Neural cell (in vitro differentiated cells): ENCODE results near the gene PCDHGA4. TPM values are rescaled to one million over a fixed set of nuclear protein-coding genes. Genes with fewer than 3 reads are reported as not detected.

Experiments
- H2AFZ ChIP-seq: fragments of 200-600, 300-800 bp; sonication (generic), shearing (Covaris generic); 2 replicates; pipeline ENCODE4 v1.6.0; 2014; ENCODE audit warnings: low read depth, mild to moderate bottlenecking, antibody characterized with exemption, low read length, moderate library complexity
- H3F3A ChIP-seq: fragments of 200-600 bp; shearing (Covaris generic); 2 replicates; pipeline ENCODE4 v1.6.1; 2016; ENCODE audit warnings: mild to moderate bottlenecking, moderate library complexity, mixed read lengths, antibody characterized with exemption, low read length; ENCODE audit not compliant: insufficient read depth, poor library complexity, severe bottlenecking
- H3K27ac ChIP-seq: fragments of 200-600, 300-800 bp; sonication (generic), shearing (Covaris generic); 2 replicates; pipeline ENCODE4 v1.5.1; 2014; ENCODE audit warnings: mild to moderate bottlenecking, low read length, moderate library complexity
- H3K27me3 ChIP-seq: fragments of 300-800, 200-600 bp; sonication (generic), shearing (Covaris generic); 2 replicates; pipeline ENCODE4 v1.6.0; 2014; ENCODE audit warnings: mild to moderate bottlenecking, low read depth, low read length, moderate library complexity; ENCODE audit not compliant: insufficient read depth
- H3K36me3 ChIP-seq: fragments of 300-800, 200-600 bp; sonication (generic), shearing (Covaris generic); 2 replicates; pipeline ENCODE4 v1.5.1; 2014; ENCODE audit warnings: mild to moderate bottlenecking, antibody characterized with exemption, low read length, moderate library complexity; ENCODE audit not compliant: insufficient read depth
- H3K4me2 ChIP-seq: fragments of 300-800, 200-600 bp; sonication (generic), shearing (Covaris generic); 2 replicates; pipeline ENCODE4 v1.6.0; 2014; ENCODE audit warnings: mild to moderate bottlenecking, low read length
- H3K4me3 ChIP-seq: fragments of 300-800, 200-600 bp; sonication (generic), shearing (Covaris generic); 2 replicates; pipeline ENCODE4 v1.5.1; 2014; ENCODE audit warnings: mild to moderate bottlenecking, low read length, moderate library complexity
- H3K79me2 ChIP-seq: fragments of 200-600 bp; shearing (Covaris generic); replicated peaks from 2 replicates; pipeline ENCODE4 v1.6.0; 2014; ENCODE audit warnings: mild to moderate bottlenecking, low read length, moderate library complexity; ENCODE audit not compliant: insufficient read depth
- H3K9ac ChIP-seq: fragments of 300-800, 200-600 bp; sonication (generic), shearing (Covaris generic); 2 replicates; pipeline ENCODE4 v1.6.1; 2016; ENCODE audit warnings: mild to moderate bottlenecking, low read length, mixed read lengths
- H3K9me2 ChIP-seq: fragments of 200-600 bp; shearing (Covaris generic); 2 replicates; pipeline ENCODE4 v1.6.1; 2016; ENCODE audit warnings: mild to moderate bottlenecking, low read length, mixed read lengths; ENCODE audit not compliant: insufficient read depth
- H3K9me3 ChIP-seq: fragments of 200-600, 300-800 bp; sonication (generic), shearing (Covaris generic); 2 replicates; pipeline ENCODE4 v1.6.1; 2016; ENCODE audit warnings: mild to moderate bottlenecking, mixed run types, low read length, moderate library complexity, mixed read lengths
- H4K20me1 ChIP-seq: fragments of 200-600 bp; shearing (Covaris generic); 2 replicates; pipeline ENCODE4 v1.6.1; 2016; ENCODE audit warnings: mild to moderate bottlenecking, mixed run types; ENCODE audit not compliant: insufficient read depth
- EP300 ChIP-seq: fragments of 450-650 bp; conservative IDR thresholded peaks from 2 replicates; pipeline ENCODE4 v1.6.1; 2014; ENCODE audit warnings: antibody characterized with exemption, mild to moderate bottlenecking, moderate library complexity; ENCODE audit not compliant: poor library complexity, severe bottlenecking
- EZH2 ChIP-seq: fragments of 200-600, 300-800 bp; shearing (Covaris generic), sonication (generic); IDR thresholded peaks from 2 replicates; pipeline ENCODE4 v1.6.1; 2014; ENCODE audit warnings: antibody characterized with exemption, low read length, borderline replicate concordance, mild to moderate bottlenecking; ENCODE audit not compliant: insufficient read depth, poor library complexity, severe bottlenecking
- MXI1 ChIP-seq: fragments of 450-650 bp; conservative IDR thresholded peaks from 2 replicates; pipeline ENCODE4 v1.6.1; 2014; ENCODE audit warnings: antibody characterized with exemption, mild to moderate bottlenecking; ENCODE audit not compliant: poor library complexity, severe bottlenecking
- POLR2AphosphoS5 ChIP-seq: IDR thresholded peaks from 2 replicates; pipeline ENCODE4 v1.6.1; 2012
- RAD21 ChIP-seq: fragments of 450-650 bp; conservative IDR thresholded peaks from 2 replicates; pipeline ENCODE4 v1.6.1; 2014; ENCODE audit warnings: antibody characterized with exemption, mild to moderate bottlenecking, moderate library complexity
- SMC3 ChIP-seq: fragments of 450-650 bp; conservative IDR thresholded peaks from 2 replicates; pipeline ENCODE4 v1.6.1; 2014; ENCODE audit warnings: antibody characterized with exemption, mild to moderate bottlenecking, moderate library complexity; ENCODE audit not compliant: poor library complexity
- TAF1 ChIP-seq: IDR thresholded peaks from 2 replicates; pipeline ENCODE4 v1.6.1; 2012; ENCODE audit warnings: low read depth
- polyA plus RNA-seq: library from polyadenylated mRNA; depleted of rRNA; stranded (reverse); fragments of >200 nt; gene quantifications from 2 replicates; pipeline ENCODE4 v1.2.3, GENCODE V29; 2014
- TF ChIP-seq, protein P1 (sequence below): IDR thresholded peaks from 2 replicates; pipeline ENCODE4 v1.6.1; 2012; ENCODE audit warnings: borderline replicate concordance
- TF ChIP-seq, protein P2 (sequence below): fragments of 450-650 bp; IDR thresholded peaks from 2 replicates; pipeline ENCODE4 v1.5.1; 2014; ENCODE audit warnings: antibody characterized with exemption, mild to moderate bottlenecking, moderate library complexity; ENCODE audit not compliant: poor library complexity, severe bottlenecking

PCDHGA4 gene
- polyA plus RNA-seq, 1 donor from 2014 or later = 0.38 TPM

DNA sequence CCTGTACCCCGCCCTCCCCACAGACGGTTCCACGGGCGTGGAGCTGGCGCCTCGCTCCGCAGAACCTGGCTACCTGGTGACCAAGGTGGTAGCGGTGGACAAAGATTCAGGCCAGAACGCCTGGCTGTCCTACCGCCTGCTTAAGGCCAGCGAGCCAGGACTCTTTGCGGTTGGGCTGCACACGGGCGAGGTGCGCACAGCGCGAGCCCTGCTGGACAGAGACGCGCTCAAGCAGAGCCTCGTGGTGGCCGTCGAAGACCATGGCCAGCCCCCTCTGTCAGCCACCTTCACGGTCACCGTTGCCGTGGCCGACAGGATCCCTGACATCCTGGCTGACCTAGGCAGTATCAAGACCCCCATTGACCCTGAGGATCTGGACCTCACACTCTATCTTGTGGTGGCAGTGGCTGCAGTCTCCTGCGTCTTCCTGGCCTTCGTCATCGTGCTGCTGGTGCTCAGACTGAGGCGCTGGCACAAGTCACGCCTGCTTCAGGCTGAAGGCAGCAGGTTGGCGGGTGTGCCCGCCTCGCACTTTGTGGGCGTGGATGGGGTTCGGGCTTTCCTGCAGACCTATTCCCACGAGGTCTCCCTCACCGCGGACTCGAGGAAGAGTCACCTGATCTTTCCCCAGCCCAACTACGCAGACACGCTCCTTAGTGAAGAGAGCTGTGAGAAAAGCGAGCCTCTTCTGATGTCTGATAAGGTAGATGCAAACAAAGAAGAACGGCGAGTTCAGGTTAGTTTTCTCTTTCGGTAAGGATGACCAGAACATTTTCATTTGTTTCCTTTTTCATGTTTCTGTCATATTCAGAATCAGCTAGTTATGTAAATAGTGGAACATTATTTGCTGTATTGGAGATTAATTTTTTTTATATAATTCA lies 11.4 kb downstream of the PCDHGA4 start:
- H2AFZ ChIP-seq = no peak overlapping the region
- TF ChIP-seq POLR2AphosphoS5 = no peak
- TF ChIP-seq EP300 = no peak
- TF ChIP-seq MXI1 = no peak
- TF ChIP-seq EZH2 = no peak
- TF ChIP-seq, protein P1, sequence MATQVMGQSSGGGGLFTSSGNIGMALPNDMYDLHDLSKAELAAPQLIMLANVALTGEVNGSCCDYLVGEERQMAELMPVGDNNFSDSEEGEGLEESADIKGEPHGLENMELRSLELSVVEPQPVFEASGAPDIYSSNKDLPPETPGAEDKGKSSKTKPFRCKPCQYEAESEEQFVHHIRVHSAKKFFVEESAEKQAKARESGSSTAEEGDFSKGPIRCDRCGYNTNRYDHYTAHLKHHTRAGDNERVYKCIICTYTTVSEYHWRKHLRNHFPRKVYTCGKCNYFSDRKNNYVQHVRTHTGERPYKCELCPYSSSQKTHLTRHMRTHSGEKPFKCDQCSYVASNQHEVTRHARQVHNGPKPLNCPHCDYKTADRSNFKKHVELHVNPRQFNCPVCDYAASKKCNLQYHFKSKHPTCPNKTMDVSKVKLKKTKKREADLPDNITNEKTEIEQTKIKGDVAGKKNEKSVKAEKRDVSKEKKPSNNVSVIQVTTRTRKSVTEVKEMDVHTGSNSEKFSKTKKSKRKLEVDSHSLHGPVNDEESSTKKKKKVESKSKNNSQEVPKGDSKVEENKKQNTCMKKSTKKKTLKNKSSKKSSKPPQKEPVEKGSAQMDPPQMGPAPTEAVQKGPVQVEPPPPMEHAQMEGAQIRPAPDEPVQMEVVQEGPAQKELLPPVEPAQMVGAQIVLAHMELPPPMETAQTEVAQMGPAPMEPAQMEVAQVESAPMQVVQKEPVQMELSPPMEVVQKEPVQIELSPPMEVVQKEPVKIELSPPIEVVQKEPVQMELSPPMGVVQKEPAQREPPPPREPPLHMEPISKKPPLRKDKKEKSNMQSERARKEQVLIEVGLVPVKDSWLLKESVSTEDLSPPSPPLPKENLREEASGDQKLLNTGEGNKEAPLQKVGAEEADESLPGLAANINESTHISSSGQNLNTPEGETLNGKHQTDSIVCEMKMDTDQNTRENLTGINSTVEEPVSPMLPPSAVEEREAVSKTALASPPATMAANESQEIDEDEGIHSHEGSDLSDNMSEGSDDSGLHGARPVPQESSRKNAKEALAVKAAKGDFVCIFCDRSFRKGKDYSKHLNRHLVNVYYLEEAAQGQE = no peak
- no peak for TF ChIP-seq TAF1
- TF ChIP-seq, protein P2, sequence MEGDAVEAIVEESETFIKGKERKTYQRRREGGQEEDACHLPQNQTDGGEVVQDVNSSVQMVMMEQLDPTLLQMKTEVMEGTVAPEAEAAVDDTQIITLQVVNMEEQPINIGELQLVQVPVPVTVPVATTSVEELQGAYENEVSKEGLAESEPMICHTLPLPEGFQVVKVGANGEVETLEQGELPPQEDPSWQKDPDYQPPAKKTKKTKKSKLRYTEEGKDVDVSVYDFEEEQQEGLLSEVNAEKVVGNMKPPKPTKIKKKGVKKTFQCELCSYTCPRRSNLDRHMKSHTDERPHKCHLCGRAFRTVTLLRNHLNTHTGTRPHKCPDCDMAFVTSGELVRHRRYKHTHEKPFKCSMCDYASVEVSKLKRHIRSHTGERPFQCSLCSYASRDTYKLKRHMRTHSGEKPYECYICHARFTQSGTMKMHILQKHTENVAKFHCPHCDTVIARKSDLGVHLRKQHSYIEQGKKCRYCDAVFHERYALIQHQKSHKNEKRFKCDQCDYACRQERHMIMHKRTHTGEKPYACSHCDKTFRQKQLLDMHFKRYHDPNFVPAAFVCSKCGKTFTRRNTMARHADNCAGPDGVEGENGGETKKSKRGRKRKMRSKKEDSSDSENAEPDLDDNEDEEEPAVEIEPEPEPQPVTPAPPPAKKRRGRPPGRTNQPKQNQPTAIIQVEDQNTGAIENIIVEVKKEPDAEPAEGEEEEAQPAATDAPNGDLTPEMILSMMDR = no peak
- TF ChIP-seq SMC3 = no peak
- TF ChIP-seq RAD21 = no peak
- no peaks in the 10 kb centered on the region for H3K9me2 ChIP-seq
- no peak overlapping the region for H3K27ac ChIP-seq
- no peaks in the 10 kb centered on the region for H3F3A ChIP-seq
- H3K9ac ChIP-seq = no peak overlapping the region
- peaks cover 38% of the 10 kb centered on the region for H3K9me3 ChIP-seq
- H3K36me3 ChIP-seq = no peaks in the 10 kb centered on the region
- H3K79me2 ChIP-seq = no peaks in the 10 kb centered on the region
- H4K20me1 ChIP-seq = no peaks in the 10 kb centered on the region
- no peak overlapping the region for H3K4me3 ChIP-seq
- H3K4me2 ChIP-seq = no peak overlapping the region
- no peaks in the 10 kb centered on the region for H3K27me3 ChIP-seq

DNA sequence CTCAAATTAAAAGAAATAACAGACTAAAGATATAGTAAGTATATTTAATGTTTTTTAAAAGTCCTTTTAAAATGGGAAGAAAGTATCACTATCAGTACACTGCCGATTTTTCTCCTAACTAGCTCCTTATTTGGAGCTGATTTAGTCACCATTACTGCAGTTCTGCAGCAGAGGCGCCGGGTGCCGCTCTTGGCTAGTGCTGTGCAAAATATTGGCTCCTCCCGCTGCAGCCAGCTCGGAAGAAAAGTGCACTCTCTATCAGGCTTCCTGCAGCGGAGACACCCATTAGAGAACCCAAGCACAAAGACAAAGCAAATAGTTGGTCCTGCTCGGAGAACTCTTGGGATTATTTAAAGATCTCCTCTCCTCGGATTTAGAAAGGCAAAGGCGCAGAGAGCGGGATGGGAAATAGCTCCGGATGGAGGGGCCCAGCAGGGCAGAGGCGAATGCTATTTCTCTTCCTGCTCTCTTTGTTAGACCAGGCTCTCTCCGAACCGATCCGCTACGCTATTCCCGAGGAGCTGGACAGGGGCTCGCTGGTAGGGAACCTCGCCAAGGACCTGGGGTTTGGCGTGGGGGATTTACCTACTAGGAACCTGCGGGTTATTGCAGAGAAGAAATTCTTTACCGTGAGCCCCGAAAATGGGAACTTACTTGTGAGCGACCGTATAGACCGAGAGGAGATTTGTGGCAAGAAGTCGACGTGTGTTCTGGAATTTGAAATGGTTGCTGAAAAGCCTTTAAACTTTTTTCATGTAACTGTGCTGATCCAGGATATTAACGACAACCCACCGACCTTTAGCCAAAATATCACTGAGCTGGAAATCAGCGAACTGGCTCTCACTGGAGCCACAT lies 15.4 kb downstream of the PCDHGA4 start, which contains the start of gene PCDHGB3:
TSS of gene PCDHGB3 (plus strand) at position 249 of the 855 bp plus-strand sequence. CDS start at position 402, 153 bp downstream.
- Histone ChIP-seq H3K36me3 (no peaks in the 10 kb centered on the region), H3K79me2 (no peaks in the 10 kb centered on the region), H3K27me3 (no peaks in the 10 kb centered on the region), H3K9me2 (no peaks in the 10 kb centered on the region), H3K9ac (no peak within 1 kb of the TSS), H3K27ac (no peak within 1 kb of the TSS), H3K9me3 (peaks cover 45% of the 10 kb centered on the region), H2AFZ (no peak within 1 kb of the TSS), H3K4me3 (no peak within 1 kb of the TSS), H4K20me1 (no peaks in the 10 kb centered on the region), H3K4me2 (no peak within 1 kb of the TSS), H3F3A (no peaks in the 10 kb centered on the region)
- no peak for TF ChIP-seq SMC3
